Mesenchymal stem cell (in vitro differentiated cells and primary cell): ENCODE results near the gene MAGI3.

Source experiments
- DNase-seq: peaks from one replicate; pipeline ENCODE4 v3.0.0-alpha.2; 2013
- H2AFZ ChIP-seq: one replicate; pipeline ENCODE4 v1.6.1; 2013; ENCODE audit warnings: low read depth, mild to moderate bottlenecking, control low read depth, inconsistent platforms, low read length, moderate library complexity
- H2AK5ac ChIP-seq: 2 replicates; pipeline ENCODE4 v1.6.1; 2013; ENCODE audit warnings: low read length, moderate library complexity, mild to moderate bottlenecking, inconsistent platforms; ENCODE audit not compliant: severe bottlenecking
- H2BK120ac ChIP-seq: one replicate; pipeline ENCODE4 v1.6.1; 2013; ENCODE audit warnings: low read depth, mild to moderate bottlenecking, inconsistent platforms, low read length, moderate library complexity
- H2BK12ac ChIP-seq, 2 experiments: one replicate each; pipeline ENCODE4 v1.6.1; 2013; ENCODE audit warnings: inconsistent platforms in 2 of 2, low read length in 2 of 2, mild to moderate bottlenecking in 2 of 2, moderate library complexity in 2 of 2, control low read depth in 1 of 2
- H2BK15ac ChIP-seq: one replicate; pipeline ENCODE4 v1.6.1; 2013; ENCODE audit warnings: mild to moderate bottlenecking, low read depth, inconsistent platforms; ENCODE audit not compliant: poor library complexity, severe bottlenecking
- H2BK5ac ChIP-seq: 2 replicates; pipeline ENCODE4 v1.6.1; 2013; ENCODE audit warnings: low read depth, mild to moderate bottlenecking, low read length, control low read depth, inconsistent platforms; ENCODE audit not compliant: poor library complexity, severe bottlenecking
- H3K14ac ChIP-seq, 2 experiments: one replicate each; pipeline ENCODE4 v1.6.1; 2013; ENCODE audit warnings: inconsistent platforms in 2 of 2, low read length in 2 of 2, control low read depth in 1 of 2, mild to moderate bottlenecking in 1 of 2, moderate library complexity in 1 of 2
- H3K18ac ChIP-seq, 2 experiments: one replicate each; pipeline ENCODE4 v1.6.1; 2013; ENCODE audit warnings: inconsistent platforms in 2 of 2, low read length in 2 of 2, control low read depth in 1 of 2, low read depth in 1 of 2, mild to moderate bottlenecking in 1 of 2
- H3K23ac ChIP-seq, 2 experiments: one replicate each; pipeline ENCODE4 v1.6.1; 2013; ENCODE audit warnings: inconsistent platforms in 2 of 2, low read length in 2 of 2, mild to moderate bottlenecking in 2 of 2, moderate library complexity in 2 of 2, control low read depth in 1 of 2
- H3K27ac ChIP-seq: 2 replicates; pipeline ENCODE4 v1.5.1; 2013; ENCODE audit warnings: mild to moderate bottlenecking, moderate library complexity, low read length, control low read depth, inconsistent platforms; ENCODE audit not compliant: poor library complexity, severe bottlenecking
- H3K27me3 ChIP-seq, 2 experiments: 2 replicates each; pipeline versions ENCODE4 v1.6.1 to v1.7.0; 2013; ENCODE audit warnings: low read length in 2 of 2, mild to moderate bottlenecking in 2 of 2, moderate library complexity in 2 of 2, control low read depth in 1 of 2, inconsistent platforms in 1 of 2; ENCODE audit not compliant: control insufficient read depth in 1 of 2, insufficient read depth in 1 of 2
- H3K36me3 ChIP-seq, 2 experiments: 2 replicates each; pipeline versions ENCODE4 v1.6.1 to v1.7.0; 2013; ENCODE audit warnings: low read length in 2 of 2, control low read depth in 1 of 2, inconsistent platforms in 1 of 2, low read depth in 1 of 2, mild to moderate bottlenecking in 1 of 2; ENCODE audit not compliant: insufficient read depth in 2 of 2, control insufficient read depth in 1 of 2
- H3K4ac ChIP-seq, 2 experiments: one replicate each; pipeline ENCODE4 v1.6.1; 2013; ENCODE audit warnings: inconsistent platforms in 2 of 2, low read length in 2 of 2, mild to moderate bottlenecking in 2 of 2, moderate library complexity in 2 of 2, control low read depth in 1 of 2, low read depth in 1 of 2
- H3K4me1 ChIP-seq: 2 replicates; pipeline ENCODE4 v1.6.1; 2013; ENCODE audit warnings: low read depth, low read length, control low read depth; ENCODE audit not compliant: control insufficient read depth, insufficient read depth
- H3K4me2 ChIP-seq: 2 replicates; pipeline ENCODE4 v1.6.1; 2013; ENCODE audit warnings: low read length, mild to moderate bottlenecking, inconsistent platforms; ENCODE audit not compliant: poor library complexity, severe bottlenecking
- H3K4me3 ChIP-seq, 2 experiments: 2 replicates each; pipeline versions ENCODE4 v1.5.1 to v1.7.0; 2013; ENCODE audit warnings: low read length in 2 of 2, mild to moderate bottlenecking in 2 of 2, control low read depth in 1 of 2, low read depth in 1 of 2; ENCODE audit not compliant: insufficient read depth in 1 of 2
- H3K79me1 ChIP-seq: replicated peaks from 2 replicates; pipeline ENCODE4 v1.6.1; 2013; ENCODE audit warnings: mild to moderate bottlenecking, control low read depth, low read length, inconsistent platforms; ENCODE audit not compliant: poor library complexity, severe bottlenecking
- H3K9ac ChIP-seq: 2 replicates; pipeline ENCODE4 v1.7.0; 2013; ENCODE audit warnings: mild to moderate bottlenecking, low read length, moderate library complexity
- H3K9me3 ChIP-seq: 2 replicates; pipeline ENCODE4 v1.7.0; 2013; ENCODE audit warnings: mild to moderate bottlenecking, low read length; ENCODE audit not compliant: control insufficient read depth
- H4K8ac ChIP-seq: one replicate; pipeline ENCODE4 v1.6.1; 2013; ENCODE audit warnings: inconsistent platforms, mild to moderate bottlenecking, low read length, moderate library complexity
- H4K91ac ChIP-seq: one replicate; pipeline ENCODE4 v1.6.1; 2013; ENCODE audit warnings: mild to moderate bottlenecking, low read length, inconsistent platforms
- WGBS: methylation state at CpG from one replicate; pipeline ENCODE4 v1.1.7; 2013; ENCODE audit warnings: mixed read lengths; 5-methylcytosine and 5-hydroxymethylcytosine counted together

MAGI3 gene

DNA sequence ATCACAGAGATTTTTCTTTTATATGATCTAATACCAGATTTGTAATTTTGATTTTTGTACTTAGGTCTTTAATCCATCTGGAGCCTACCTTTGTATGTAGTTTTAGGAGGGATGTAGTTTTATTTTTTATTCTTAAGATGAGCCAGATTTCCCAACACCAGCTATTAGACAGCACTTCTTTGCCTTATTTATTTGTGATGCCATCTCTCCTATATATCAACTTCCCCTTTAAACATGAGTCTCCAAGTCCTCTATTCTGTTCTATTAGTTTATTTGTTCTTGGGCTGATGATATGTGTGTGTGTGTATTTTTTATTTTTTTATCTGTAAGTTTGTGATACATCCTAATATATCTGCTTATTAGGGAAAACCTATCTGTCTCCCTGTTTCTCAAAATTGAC lies 274.8 kb downstream of the MAGI3 start:
- no peak overlapping the region for H3K4me2 ChIP-seq
- H4K91ac ChIP-seq, result no peak overlapping the region
- no peak overlapping the region for H3K14ac ChIP-seq
- H3K27ac ChIP-seq, result no peak overlapping the region
- no peaks in the 10 kb centered on the region for H3K4me1 ChIP-seq
- no peaks in the 10 kb centered on the region for H3K79me1 ChIP-seq
- H2BK15ac ChIP-seq, result no peak overlapping the region
- no peak overlapping the region for H3K18ac ChIP-seq
- H2BK12ac ChIP-seq, result no peak overlapping the region
- H3K9me3 ChIP-seq, result peaks cover 3% of the 10 kb centered on the region
- peaks cover 0 to 8% of the 10 kb centered on the region in 2 experiments for H3K36me3 ChIP-seq
- no peak overlapping the region for H2BK120ac ChIP-seq
- DNase-seq, result no peak
- H3K4me3 ChIP-seq, result no peak overlapping the region
- H3K9ac ChIP-seq, result no peak overlapping the region
- no peak overlapping the region for H2AFZ ChIP-seq
- H2AK5ac ChIP-seq, result no peak overlapping the region
- H3K4ac ChIP-seq, result no peak overlapping the region
- H3K27me3 ChIP-seq, result no peaks in the 10 kb centered on the region
- H3K23ac ChIP-seq, result no peak overlapping the region
- no peak overlapping the region for H4K8ac ChIP-seq
- H2BK5ac ChIP-seq, result no peak overlapping the region

DNA sequence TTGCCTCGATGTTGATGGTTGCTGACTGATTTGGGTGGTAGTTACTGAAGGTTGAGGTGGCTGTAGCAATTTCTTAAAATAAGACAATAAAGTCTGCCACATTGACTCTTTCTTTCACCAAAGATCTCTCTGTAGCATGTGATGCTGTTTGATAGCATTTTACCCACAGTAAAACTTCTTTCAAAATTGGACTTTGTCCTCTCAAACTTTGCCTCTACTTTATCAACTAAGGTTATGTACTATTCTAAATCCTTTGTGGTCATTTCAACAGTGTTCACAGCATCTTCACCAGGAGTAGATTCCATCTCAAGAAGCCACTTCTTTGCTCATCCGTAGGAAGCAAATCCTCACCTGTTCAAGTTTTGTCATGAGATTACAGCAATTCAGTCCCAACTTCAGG lies 275.8 kb downstream of the MAGI3 start:
- Histone ChIP-seq H3K18ac (no peak overlapping the region), H2AK5ac (no peak overlapping the region), H3K9ac (no peak overlapping the region), H3K4me1 (no peaks in the 10 kb centered on the region), H4K8ac (no peak overlapping the region), H2BK15ac (no peak overlapping the region), H3K27me3 (no peaks in the 10 kb centered on the region), H3K4ac (no peak overlapping the region), H2AFZ (no peak overlapping the region), H3K36me3 (peaks cover 0 to 7% of the 10 kb centered on the region in 2 experiments), H3K23ac (no peak overlapping the region), H3K4me2 (no peak overlapping the region), H3K27ac (no peak overlapping the region), H4K91ac (no peak overlapping the region), H3K14ac (no peak overlapping the region), H2BK120ac (no peak overlapping the region), H3K79me1 (no peaks in the 10 kb centered on the region), H2BK12ac (no peak overlapping the region), H2BK5ac (no peak overlapping the region), H3K9me3 (peaks cover 3% of the 10 kb centered on the region), H3K4me3 (no peak overlapping the region)
- DNase-seq, result no peak
- WGBS, result 85% methylated on average over 2 of the region's 2 CpGs

DNA sequence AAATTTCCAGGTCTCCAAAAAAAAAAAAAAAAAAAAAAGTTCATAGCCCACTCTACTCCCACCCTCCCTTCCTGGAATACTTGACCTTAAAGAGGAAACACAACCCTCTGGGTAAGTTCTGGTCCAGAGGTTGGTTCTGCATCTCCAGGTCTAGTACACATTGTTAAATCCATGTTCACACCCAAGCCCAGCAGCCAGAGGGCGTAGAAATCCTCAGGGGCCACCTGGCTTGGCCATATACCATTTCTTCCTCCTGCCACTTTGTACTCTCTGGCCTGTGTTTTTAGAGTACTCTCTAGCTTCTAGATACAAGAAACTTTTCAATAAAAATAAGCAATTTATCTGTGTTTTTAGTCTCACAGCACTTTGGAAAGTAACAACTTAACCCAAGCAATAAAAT lies 279.7 kb downstream of the MAGI3 start:
- Histone ChIP-seq H3K4me2 (no peak overlapping the region), H3K27me3 (no peaks in the 10 kb centered on the region), H3K4me3 (no peak overlapping the region), H2BK5ac (no peak overlapping the region), H4K8ac (no peak overlapping the region), H2AFZ (no peak overlapping the region), H2BK120ac (no peak overlapping the region), H4K91ac (no peak overlapping the region), H2BK15ac (no peak overlapping the region), H2BK12ac (no peak overlapping the region), H2AK5ac (no peak overlapping the region), H3K9me3 (peaks cover 3% of the 10 kb centered on the region), H3K4me1 (no peaks in the 10 kb centered on the region), H3K36me3 (peaks cover 0 to 29% of the 10 kb centered on the region in 2 experiments), H3K14ac (no peak overlapping the region), H3K4ac (no peak overlapping the region), H3K79me1 (no peaks in the 10 kb centered on the region), H3K9ac (no peak overlapping the region), H3K27ac (no peak overlapping the region), H3K23ac (no peak overlapping the region), H3K18ac (no peak overlapping the region)
- DNase-seq, result no peak
- WGBS, result 100% methylated on average over 1 of the region's 1 CpG

DNA sequence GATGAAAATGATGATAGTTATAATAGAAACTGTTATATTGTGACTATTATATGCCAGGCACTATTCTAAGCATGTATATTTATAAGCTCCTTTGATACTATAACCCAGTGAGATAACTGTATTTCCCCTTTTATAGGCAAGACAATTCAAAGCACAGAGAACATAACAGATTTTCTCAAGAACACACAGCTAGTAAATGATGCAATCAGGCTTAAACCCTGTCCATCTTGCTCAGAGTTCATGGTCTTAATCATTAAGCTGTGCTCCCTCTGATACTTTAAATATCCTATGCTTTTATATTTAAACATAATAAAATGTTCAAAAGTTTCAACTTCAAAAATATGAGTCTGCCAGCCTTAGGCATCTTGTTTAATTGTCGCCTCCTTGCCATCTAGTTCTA lies 280.3 kb downstream of the MAGI3 start:
- Histone ChIP-seq H2BK5ac (no peak overlapping the region), H3K4me3 (no peak overlapping the region), H3K9ac (no peak overlapping the region), H4K8ac (no peak overlapping the region), H3K27me3 (no peaks in the 10 kb centered on the region), H2AFZ (no peak overlapping the region), H3K18ac (no peak overlapping the region), H3K23ac (no peak overlapping the region), H2BK120ac (no peak overlapping the region), H3K4ac (no peak overlapping the region), H2BK12ac (no peak overlapping the region), H3K4me2 (no peak overlapping the region), H3K9me3 (peaks cover 3% of the 10 kb centered on the region), H2AK5ac (no peak overlapping the region), H4K91ac (no peak overlapping the region), H3K79me1 (no peaks in the 10 kb centered on the region), H3K36me3 (peaks cover 0 to 29% of the 10 kb centered on the region in 2 experiments), H2BK15ac (no peak overlapping the region), H3K27ac (no peak overlapping the region), H3K14ac (no peak overlapping the region), H3K4me1 (no peaks in the 10 kb centered on the region)
- no peak for DNase-seq
- WGBS, result 100% methylated on average over 1 of the region's 1 CpG
